Measurements from ENCODE around the gene TEX53.

GRCh38 chr9:114694719-114695269 is 37.2 kb upstream of the TEX53 start:
- no peak for TF ChIP-seq CTCF (IDR thresholded peaks at IDR 0.05)
- TF ChIP-seq POLR2A (IDR thresholded peaks at IDR 0.05) = no peak
- TF ChIP-seq POLR2AphosphoS5 (IDR thresholded peaks at IDR 0.05) = no peak
